Nephron progenitor cell (in vitro differentiated cells): ENCODE results near the gene ARHGAP24.

Source experiments
- DNase-seq: peaks from one replicate; pipeline ENCODE4 v3.0.0; 2021
- H3K27ac Mint-ChIP-seq: 2 replicates; pipeline ENCODE4 v1.8.0; 2021; ENCODE audit warnings: mild to moderate bottlenecking, moderate library complexity, mixed read lengths
- H3K27me3 Mint-ChIP-seq: 2 replicates; pipeline ENCODE4 v1.8.0; 2021; ENCODE audit warnings: mild to moderate bottlenecking, low read depth, mixed read lengths; ENCODE audit not compliant: poor library complexity
- H3K36me3 Mint-ChIP-seq: 2 replicates; pipeline ENCODE4 v1.8.0; 2021; ENCODE audit warnings: low read depth, mixed read lengths
- H3K4me1 Mint-ChIP-seq: 2 replicates; pipeline ENCODE4 v1.8.0; 2021; ENCODE audit warnings: mixed read lengths
- H3K4me3 Mint-ChIP-seq: 2 replicates; pipeline ENCODE4 v1.8.0; 2021; ENCODE audit warnings: mild to moderate bottlenecking, moderate library complexity, mixed read lengths
- H3K9me3 Mint-ChIP-seq: 2 replicates; pipeline ENCODE4 v1.8.0; 2021; ENCODE audit warnings: mild to moderate bottlenecking, moderate library complexity, mixed read lengths
- CTCF ChIP-seq: fragments of 200-600 bp; sonication (generic); IDR thresholded peaks from 2 replicates; pipeline ENCODE4 v1.5.0; 2021; ENCODE audit warnings: antibody characterized with exemption

The ARHGAP24 gene

GRCh38 chr4:85784947-85785346 is 310.0 kb downstream of the ARHGAP24 start:
- Mint-ChIP-seq H3K4me3 (no peak overlapping the region), H3K4me1 (peaks cover 20% of the 10 kb centered on the region), H3K36me3 (no peaks in the 10 kb centered on the region), H3K9me3 (no peaks in the 10 kb centered on the region), H3K27me3 (no peaks in the 10 kb centered on the region), H3K27ac (no peak overlapping the region)
- no peak for DNase-seq
- no peak for TF ChIP-seq CTCF

DNA sequence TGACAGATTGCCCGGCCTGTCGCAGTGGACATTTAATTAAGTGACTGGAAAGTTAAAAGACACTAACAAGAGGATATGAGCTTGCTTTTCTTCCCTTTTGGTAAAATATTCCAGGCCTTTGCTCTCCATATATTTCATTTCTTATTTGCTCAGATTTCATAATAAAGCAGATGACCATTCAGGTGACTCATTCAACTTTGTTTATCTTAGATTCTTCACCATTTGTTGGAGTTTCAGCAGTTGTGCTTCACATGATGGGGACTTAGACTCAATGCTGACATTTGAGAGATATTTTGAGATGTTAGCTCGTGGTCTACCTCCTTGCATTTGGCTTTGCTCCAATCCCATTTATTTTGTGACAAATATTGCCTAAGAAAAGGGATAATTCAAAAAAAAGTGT is 312.2 kb downstream of the ARHGAP24 start:
- no peaks in the 10 kb centered on the region for H3K36me3 Mint-ChIP-seq
- peaks cover 2% of the 10 kb centered on the region for H3K27me3 Mint-ChIP-seq
- no peak overlapping the region for H3K4me3 Mint-ChIP-seq
- TF ChIP-seq CTCF, result no peak
- H3K9me3 Mint-ChIP-seq, result no peaks in the 10 kb centered on the region
- H3K27ac Mint-ChIP-seq, result no peak overlapping the region
- peaks cover 25% of the 10 kb centered on the region for H3K4me1 Mint-ChIP-seq
- DNase-seq, result no peak

- peaks cover 27% of the 10 kb centered on the region for H3K4me1 Mint-ChIP-seq
- no peak for DNase-seq
- no peak for TF ChIP-seq CTCF
- no peak overlapping the region for H3K27ac Mint-ChIP-seq
- no peaks in the 10 kb centered on the region for H3K36me3 Mint-ChIP-seq
- H3K27me3 Mint-ChIP-seq, result peaks cover 2% of the 10 kb centered on the region
- H3K4me3 Mint-ChIP-seq, result no peak overlapping the region
- no peaks in the 10 kb centered on the region for H3K9me3 Mint-ChIP-seq
Measured at GRCh38 chr4:85788604-85789003, 313.7 kb downstream of the ARHGAP24 start.

GRCh38 chr4:85789241-85789640 is 314.3 kb downstream of the ARHGAP24 start:
- no peak for TF ChIP-seq CTCF
- Mint-ChIP-seq H3K27ac (no peak overlapping the region), H3K4me1 (peaks cover 21% of the 10 kb centered on the region), H3K27me3 (peaks cover 2% of the 10 kb centered on the region), H3K36me3 (no peaks in the 10 kb centered on the region), H3K9me3 (no peaks in the 10 kb centered on the region), H3K4me3 (no peak overlapping the region)
- no peak for DNase-seq

- no peaks in the 10 kb centered on the region for H3K9me3 Mint-ChIP-seq
- no peak for DNase-seq
- TF ChIP-seq CTCF, result no peak
- H3K4me1 Mint-ChIP-seq, result peaks cover 14% of the 10 kb centered on the region
- H3K4me3 Mint-ChIP-seq, result no peak overlapping the region
- peaks cover 2% of the 10 kb centered on the region for H3K27me3 Mint-ChIP-seq
- H3K36me3 Mint-ChIP-seq, result no peaks in the 10 kb centered on the region
- no peak overlapping the region for H3K27ac Mint-ChIP-seq
Measured at GRCh38 chr4:85790582-85790981, 315.6 kb downstream of the ARHGAP24 start.

DNA sequence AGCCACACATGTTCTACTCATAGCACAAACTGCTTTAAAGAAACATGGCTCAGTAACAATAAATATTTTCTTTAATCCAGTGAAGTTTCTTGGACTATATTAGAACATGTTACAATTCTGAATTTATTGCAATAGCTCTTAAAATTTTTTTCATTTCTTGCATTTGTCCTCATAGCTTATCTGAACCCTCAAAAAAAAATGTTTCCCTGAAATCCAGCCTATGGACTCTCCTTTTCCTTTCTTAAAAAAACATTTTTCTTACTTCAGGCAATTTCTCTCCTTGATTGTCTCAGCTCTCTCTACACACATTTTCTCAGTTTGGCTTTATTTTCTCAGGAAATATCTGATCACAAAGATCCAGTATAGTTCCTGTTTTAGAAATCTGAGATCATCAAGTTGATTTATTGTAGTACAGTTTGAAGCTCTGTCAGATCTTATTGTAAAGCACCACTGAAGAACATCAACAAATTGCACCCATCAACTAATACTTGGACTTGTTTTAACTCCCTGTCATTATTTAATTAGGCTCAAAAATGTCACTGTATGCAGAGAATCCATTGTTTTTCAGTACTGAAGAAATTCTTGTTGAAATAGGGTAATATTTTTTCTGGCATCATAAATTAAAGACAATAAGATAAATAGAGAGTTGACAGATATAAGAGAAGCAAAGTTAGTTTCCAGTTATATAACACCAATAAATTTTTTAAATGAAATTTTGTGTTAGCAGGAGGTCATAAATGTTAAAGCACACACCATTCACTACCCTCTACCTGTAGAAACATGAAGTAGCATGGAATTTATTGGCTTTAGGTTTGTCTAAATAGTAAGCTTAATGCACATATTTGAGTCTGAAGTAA is 317.7 kb downstream of the ARHGAP24 start:
- no peak for DNase-seq
- TF ChIP-seq CTCF, result no peak
- H3K27ac Mint-ChIP-seq, result no peak overlapping the region
- peaks cover 14% of the 10 kb centered on the region for H3K9me3 Mint-ChIP-seq
- peaks cover 15% of the 10 kb centered on the region for H3K36me3 Mint-ChIP-seq
- H3K4me3 Mint-ChIP-seq, result no peak overlapping the region
- H3K27me3 Mint-ChIP-seq, result peaks cover 2% of the 10 kb centered on the region
- H3K4me1 Mint-ChIP-seq, result peaks cover 14% of the 10 kb centered on the region
